ENCODE measurements around the gene ORC1.

DNA sequence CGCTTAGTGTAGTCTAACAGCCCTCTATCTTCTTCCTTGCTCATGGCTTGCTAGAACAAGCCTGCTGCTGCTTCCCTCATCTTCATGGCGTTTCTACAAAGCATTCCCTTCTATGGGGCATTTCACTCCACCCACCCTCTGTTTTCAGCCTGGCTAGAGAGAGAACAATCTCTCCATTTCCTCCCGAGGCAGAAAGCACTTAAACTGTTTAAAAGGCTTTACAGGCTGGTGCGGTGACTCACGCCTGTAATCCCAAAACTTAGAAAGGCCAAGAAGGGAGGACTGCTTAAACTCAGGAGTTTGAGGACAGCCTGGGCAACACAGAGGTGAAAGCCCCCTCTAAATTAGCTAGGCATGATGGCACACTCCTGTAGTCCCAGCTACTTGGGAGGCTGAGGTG is 17.8 kb downstream of the ORC1 start:
- TF ChIP-seq, protein P1, sequence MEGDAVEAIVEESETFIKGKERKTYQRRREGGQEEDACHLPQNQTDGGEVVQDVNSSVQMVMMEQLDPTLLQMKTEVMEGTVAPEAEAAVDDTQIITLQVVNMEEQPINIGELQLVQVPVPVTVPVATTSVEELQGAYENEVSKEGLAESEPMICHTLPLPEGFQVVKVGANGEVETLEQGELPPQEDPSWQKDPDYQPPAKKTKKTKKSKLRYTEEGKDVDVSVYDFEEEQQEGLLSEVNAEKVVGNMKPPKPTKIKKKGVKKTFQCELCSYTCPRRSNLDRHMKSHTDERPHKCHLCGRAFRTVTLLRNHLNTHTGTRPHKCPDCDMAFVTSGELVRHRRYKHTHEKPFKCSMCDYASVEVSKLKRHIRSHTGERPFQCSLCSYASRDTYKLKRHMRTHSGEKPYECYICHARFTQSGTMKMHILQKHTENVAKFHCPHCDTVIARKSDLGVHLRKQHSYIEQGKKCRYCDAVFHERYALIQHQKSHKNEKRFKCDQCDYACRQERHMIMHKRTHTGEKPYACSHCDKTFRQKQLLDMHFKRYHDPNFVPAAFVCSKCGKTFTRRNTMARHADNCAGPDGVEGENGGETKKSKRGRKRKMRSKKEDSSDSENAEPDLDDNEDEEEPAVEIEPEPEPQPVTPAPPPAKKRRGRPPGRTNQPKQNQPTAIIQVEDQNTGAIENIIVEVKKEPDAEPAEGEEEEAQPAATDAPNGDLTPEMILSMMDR (IDR thresholded peaks at IDR 0.05 in 2 of 3, conservative IDR thresholded peaks at IDR 0.05 in 1 of 3; ENCODE audit: borderline replicate concordance in 1 of 3, insufficient read depth in 1 of 3, low read depth in 2 of 3, low read length in 2 of 3), result no peak
- TF ChIP-seq EGR1 (IDR thresholded peaks at IDR 0.05; ENCODE audit: low read depth) (no peak), ZNF274 (IDR thresholded peaks at IDR 0.05; ENCODE audit: low read depth, low read length) (no peak), POLR2A (IDR thresholded peaks at IDR 0.05; ENCODE audit: borderline replicate concordance, extremely low read depth, insufficient read depth, insufficient read length) (no peak), EZH2phosphoT487 (IDR thresholded peaks at IDR 0.05; ENCODE audit: borderline replicate concordance) (no peak), EZH2 (IDR thresholded peaks at IDR 0.05) (no peak), SIN3A (IDR thresholded peaks at IDR 0.05; ENCODE audit: low read depth) (no peak), YY1 (IDR thresholded peaks at IDR 0.05; ENCODE audit: extremely low read depth, insufficient replicate concordance, low read depth, low read length) (no peak), SP1 (IDR thresholded peaks at IDR 0.05; ENCODE audit: low read depth) (no peak), POLR2AphosphoS5 (IDR thresholded peaks at IDR 0.05; ENCODE audit: low read depth, low read length) (no peak), FOSL1 (IDR thresholded peaks at IDR 0.05; ENCODE audit: low read depth) (no peak)
- TF ChIP-seq, protein P2, sequence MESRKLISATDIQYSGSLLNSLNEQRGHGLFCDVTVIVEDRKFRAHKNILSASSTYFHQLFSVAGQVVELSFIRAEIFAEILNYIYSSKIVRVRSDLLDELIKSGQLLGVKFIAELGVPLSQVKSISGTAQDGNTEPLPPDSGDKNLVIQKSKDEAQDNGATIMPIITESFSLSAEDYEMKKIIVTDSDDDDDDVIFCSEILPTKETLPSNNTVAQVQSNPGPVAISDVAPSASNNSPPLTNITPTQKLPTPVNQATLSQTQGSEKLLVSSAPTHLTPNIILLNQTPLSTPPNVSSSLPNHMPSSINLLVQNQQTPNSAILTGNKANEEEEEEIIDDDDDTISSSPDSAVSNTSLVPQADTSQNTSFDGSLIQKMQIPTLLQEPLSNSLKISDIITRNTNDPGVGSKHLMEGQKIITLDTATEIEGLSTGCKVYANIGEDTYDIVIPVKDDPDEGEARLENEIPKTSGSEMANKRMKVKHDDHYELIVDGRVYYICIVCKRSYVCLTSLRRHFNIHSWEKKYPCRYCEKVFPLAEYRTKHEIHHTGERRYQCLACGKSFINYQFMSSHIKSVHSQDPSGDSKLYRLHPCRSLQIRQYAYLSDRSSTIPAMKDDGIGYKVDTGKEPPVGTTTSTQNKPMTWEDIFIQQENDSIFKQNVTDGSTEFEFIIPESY (IDR thresholded peaks at IDR 0.05; ENCODE audit: extremely low read depth, insufficient replicate concordance, low read length), result no peak
- TF ChIP-seq, protein P3, sequence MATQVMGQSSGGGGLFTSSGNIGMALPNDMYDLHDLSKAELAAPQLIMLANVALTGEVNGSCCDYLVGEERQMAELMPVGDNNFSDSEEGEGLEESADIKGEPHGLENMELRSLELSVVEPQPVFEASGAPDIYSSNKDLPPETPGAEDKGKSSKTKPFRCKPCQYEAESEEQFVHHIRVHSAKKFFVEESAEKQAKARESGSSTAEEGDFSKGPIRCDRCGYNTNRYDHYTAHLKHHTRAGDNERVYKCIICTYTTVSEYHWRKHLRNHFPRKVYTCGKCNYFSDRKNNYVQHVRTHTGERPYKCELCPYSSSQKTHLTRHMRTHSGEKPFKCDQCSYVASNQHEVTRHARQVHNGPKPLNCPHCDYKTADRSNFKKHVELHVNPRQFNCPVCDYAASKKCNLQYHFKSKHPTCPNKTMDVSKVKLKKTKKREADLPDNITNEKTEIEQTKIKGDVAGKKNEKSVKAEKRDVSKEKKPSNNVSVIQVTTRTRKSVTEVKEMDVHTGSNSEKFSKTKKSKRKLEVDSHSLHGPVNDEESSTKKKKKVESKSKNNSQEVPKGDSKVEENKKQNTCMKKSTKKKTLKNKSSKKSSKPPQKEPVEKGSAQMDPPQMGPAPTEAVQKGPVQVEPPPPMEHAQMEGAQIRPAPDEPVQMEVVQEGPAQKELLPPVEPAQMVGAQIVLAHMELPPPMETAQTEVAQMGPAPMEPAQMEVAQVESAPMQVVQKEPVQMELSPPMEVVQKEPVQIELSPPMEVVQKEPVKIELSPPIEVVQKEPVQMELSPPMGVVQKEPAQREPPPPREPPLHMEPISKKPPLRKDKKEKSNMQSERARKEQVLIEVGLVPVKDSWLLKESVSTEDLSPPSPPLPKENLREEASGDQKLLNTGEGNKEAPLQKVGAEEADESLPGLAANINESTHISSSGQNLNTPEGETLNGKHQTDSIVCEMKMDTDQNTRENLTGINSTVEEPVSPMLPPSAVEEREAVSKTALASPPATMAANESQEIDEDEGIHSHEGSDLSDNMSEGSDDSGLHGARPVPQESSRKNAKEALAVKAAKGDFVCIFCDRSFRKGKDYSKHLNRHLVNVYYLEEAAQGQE (IDR thresholded peaks at IDR 0.05; ENCODE audit: low read depth), result no peak
- TF ChIP-seq, protein P4, sequence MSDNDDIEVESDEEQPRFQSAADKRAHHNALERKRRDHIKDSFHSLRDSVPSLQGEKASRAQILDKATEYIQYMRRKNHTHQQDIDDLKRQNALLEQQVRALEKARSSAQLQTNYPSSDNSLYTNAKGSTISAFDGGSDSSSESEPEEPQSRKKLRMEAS (IDR thresholded peaks at IDR 0.05), result no peak

All from HCT116 (cell line).